LNCAP (cell line): ENCODE data around the gene PSMA5.

Source experiments
- CTCF ChIP-seq: fragments of 450-650 bp; IDR thresholded peaks from 2 replicates; pipeline ENCODE4 v1.5.1; 2017; ENCODE audit warnings: mild to moderate bottlenecking

PSMA5 gene

GRCh38 chr1:109467301-109467777 is 41.1 kb upstream of the PSMA5 start:
- no peak for TF ChIP-seq CTCF

- no peak for TF ChIP-seq CTCF
These were observed 40.4 kb upstream of the PSMA5 start, which contains the start of gene SYPL2 for GRCh38 chr1:109466452-109467300. Gene SYPL2, plus strand, starts transcription at chr1:109466546. Its CDS starts 298 bp downstream, at chr1:109466844.

- no peak for TF ChIP-seq CTCF
These were observed 39.8 kb upstream of the PSMA5 start for GRCh38 chr1:109466125-109466451.

- TF ChIP-seq CTCF: no peak
These were observed 31.6 kb upstream of the PSMA5 start for GRCh38 chr1:109457819-109458218.

GRCh38 chr1:109454497-109455133 is 28.4 kb upstream of the PSMA5 start:
- TF ChIP-seq CTCF: no peak

GRCh38 chr1:109447524-109447923 is 21.3 kb upstream of the PSMA5 start:
- TF ChIP-seq CTCF: no peak

GRCh38 chr1:109444346-109444745 is 18.1 kb upstream of the PSMA5 start:
- no peak for TF ChIP-seq CTCF
